Measurements from ENCODE around the gene OR9A4. TPM values are rescaled to one million over a fixed set of nuclear protein-coding genes. Genes with fewer than 3 reads are reported as not detected.
"Not testable (repeated sequence)": the region's sequence is repeated elsewhere in the genome, so short reads cannot be mapped to it uniquely, and the experiment has no call there.

The OR9A4 gene
- total RNA-seq: not detected
- long read RNA-seq: 0 reads

- ATAC-seq (ENCODE audit: poor library complexity) (no peak), DNase-seq (no peak)
- intact Hi-C loops (cut with DNase I): no loop called here
Observed at GRCh38 chr7:141916099-141916498, at the start of gene OR9A4. TSS of gene OR9A4 (plus strand) at chr7:141916399. CDS start at chr7:141918876, 2,477 bp downstream.

GRCh38 chr7:141866974-141867373, 49.2 kb upstream of the OR9A4 start:
- intact Hi-C loops (cut with DNase I): no loop called here
- DNase-seq: no peak
- ATAC-seq (ENCODE audit: poor library complexity): no peak

- DNase-seq (no peak), ATAC-seq (ENCODE audit: poor library complexity) (no peak)
- intact Hi-C loops (cut with DNase I): no loop called here
Observed at GRCh38 chr7:141872931-141873330, 43.3 kb upstream of the OR9A4 start.

- no peak for ATAC-seq (ENCODE audit: poor library complexity)
- DNase-seq: no peak
- intact Hi-C loops (cut with DNase I): no loop called here
Observed at GRCh38 chr7:141874787-141875186, 41.4 kb upstream of the OR9A4 start.

- ATAC-seq (ENCODE audit: poor library complexity) (no peak), DNase-seq (no peak)
- intact Hi-C loops (cut with DNase I): no loop called here
Observed at GRCh38 chr7:141875453-141875852, 40.7 kb upstream of the OR9A4 start.

- intact Hi-C loops (cut with DNase I): no loop called here
- ATAC-seq (ENCODE audit: poor library complexity): no peak
- no peak for DNase-seq
Observed at GRCh38 chr7:141876371-141876770, 39.8 kb upstream of the OR9A4 start.

- intact Hi-C loops (cut with DNase I): no loop called here
- ATAC-seq (ENCODE audit: poor library complexity) (no peak), DNase-seq (no peak)
Observed at GRCh38 chr7:141877365-141877764, 38.8 kb upstream of the OR9A4 start.

GRCh38 chr7:141880960-141881359, 35.2 kb upstream of the OR9A4 start:
- DNase-seq (no peak), ATAC-seq (ENCODE audit: poor library complexity) (no peak)
- intact Hi-C loops (cut with DNase I): no loop called here

- DNase-seq (no peak), ATAC-seq (ENCODE audit: poor library complexity) (no peak)
- intact Hi-C loops (cut with DNase I): no loop called here
Observed at GRCh38 chr7:141884539-141885225, 31.5 kb upstream of the OR9A4 start.

- ATAC-seq (ENCODE audit: poor library complexity): no peak
- intact Hi-C loops (cut with DNase I): no loop called here
- no peak for DNase-seq
Observed at GRCh38 chr7:141889321-141889720, 26.9 kb upstream of the OR9A4 start.

GRCh38 chr7:141891336-141891735, 24.9 kb upstream of the OR9A4 start:
- DNase-seq (no peak), ATAC-seq (ENCODE audit: poor library complexity) (no peak)
- intact Hi-C loops (cut with DNase I): no loop called here

GRCh38 chr7:141899366-141899765, 16.8 kb upstream of the OR9A4 start:
- intact Hi-C loops (cut with DNase I); DNase-seq; ATAC-seq (ENCODE audit: poor library complexity): not testable (repeated sequence)

GRCh38 chr7:141906285-141906684, 9.9 kb upstream of the OR9A4 start:
- no peak for ATAC-seq (ENCODE audit: poor library complexity)
- intact Hi-C loops (cut with DNase I): no loop called here
- no peak for DNase-seq

GRCh38 chr7:141911391-141911790, 4.8 kb upstream of the OR9A4 start:
- ATAC-seq (ENCODE audit: poor library complexity) (no peak), DNase-seq (no peak)
- intact Hi-C loops (cut with DNase I): no loop called here

- no peak for DNase-seq
- no peak for ATAC-seq (ENCODE audit: poor library complexity)
- intact Hi-C loops (cut with DNase I): no loop called here
Observed at GRCh38 chr7:141915565-141915964, 634 bp upstream of the OR9A4 start.

GRCh38 chr7:141920281-141920680, 4.1 kb downstream of the OR9A4 start:
- no peak for DNase-seq
- ATAC-seq (ENCODE audit: poor library complexity): no peak
- intact Hi-C loops (cut with DNase I): no loop called here

GRCh38 chr7:141928146-141928844, 12.1 kb downstream of the OR9A4 start:
- no peak for DNase-seq
- ATAC-seq (ENCODE audit: poor library complexity): no peak
- intact Hi-C loops (cut with DNase I): no loop called here

GRCh38 chr7:141928845-141929195, 12.6 kb downstream of the OR9A4 start:
- DNase-seq (no peak), ATAC-seq (ENCODE audit: poor library complexity) (no peak)
- intact Hi-C loops (cut with DNase I): no loop called here

- intact Hi-C loops (cut with DNase I): no loop called here
- DNase-seq (no peak), ATAC-seq (ENCODE audit: poor library complexity) (no peak)
Observed at GRCh38 chr7:141930211-141930610, 14.0 kb downstream of the OR9A4 start.

- intact Hi-C loops (cut with DNase I): no loop called here
- DNase-seq: no peak
- ATAC-seq (ENCODE audit: poor library complexity): no peak
Observed at GRCh38 chr7:141941075-141941474, 24.9 kb downstream of the OR9A4 start.

GRCh38 chr7:141943846-141944245, 27.6 kb downstream of the OR9A4 start:
- DNase-seq (no peak), ATAC-seq (ENCODE audit: poor library complexity) (no peak)
- intact Hi-C loops (cut with DNase I): no loop called here
